ENCODE results near the gene GPA33.
"Not testable (repeated sequence)": the region's sequence is repeated elsewhere in the genome, so short reads cannot be mapped to it uniquely, and the experiment has no call there.

The GPA33 gene

GRCh38 chr1:167054531-167054930 lies 35.6 kb downstream of the GPA33 start:
- no peak for DNase-seq

GRCh38 chr1:167052389-167052788 lies 37.8 kb downstream of the GPA33 start:
- no peak for DNase-seq

- DNase-seq = no peak
These were observed 38.3 kb downstream of the GPA33 start for GRCh38 chr1:167051907-167052306.

- DNase-seq = peak; percentile 76
These were observed 46.3 kb downstream of the GPA33 start for GRCh38 chr1:167043752-167044488.

GRCh38 chr1:167033646-167034045 lies 56.5 kb downstream of the GPA33 start:
- no peak for DNase-seq

DNA sequence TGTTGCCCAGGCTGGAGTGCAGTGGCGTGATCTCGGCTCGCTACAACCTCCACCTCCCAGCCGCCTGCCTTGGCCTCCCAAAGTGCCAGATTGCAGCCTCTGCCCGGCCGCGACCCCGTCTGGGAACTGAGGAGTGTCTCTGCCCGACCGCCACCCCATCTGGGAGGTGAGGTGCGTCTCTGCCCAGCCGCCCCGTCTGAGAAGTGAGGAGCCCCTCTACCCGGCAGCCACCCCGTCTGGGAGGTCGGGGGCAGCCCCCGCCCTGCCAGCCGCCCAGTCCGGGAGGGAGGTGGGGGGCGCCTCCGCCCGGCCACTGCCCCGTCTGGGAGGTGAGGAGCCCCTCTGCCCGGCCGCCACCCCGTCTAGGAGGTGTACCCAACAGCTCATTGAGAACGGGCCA lies 60.6 kb downstream of the GPA33 start:
- DNase-seq = not testable (repeated sequence)

- DNase-seq = no peak
These were observed 67.8 kb downstream of the GPA33 start for GRCh38 chr1:167022384-167022783.

DNA sequence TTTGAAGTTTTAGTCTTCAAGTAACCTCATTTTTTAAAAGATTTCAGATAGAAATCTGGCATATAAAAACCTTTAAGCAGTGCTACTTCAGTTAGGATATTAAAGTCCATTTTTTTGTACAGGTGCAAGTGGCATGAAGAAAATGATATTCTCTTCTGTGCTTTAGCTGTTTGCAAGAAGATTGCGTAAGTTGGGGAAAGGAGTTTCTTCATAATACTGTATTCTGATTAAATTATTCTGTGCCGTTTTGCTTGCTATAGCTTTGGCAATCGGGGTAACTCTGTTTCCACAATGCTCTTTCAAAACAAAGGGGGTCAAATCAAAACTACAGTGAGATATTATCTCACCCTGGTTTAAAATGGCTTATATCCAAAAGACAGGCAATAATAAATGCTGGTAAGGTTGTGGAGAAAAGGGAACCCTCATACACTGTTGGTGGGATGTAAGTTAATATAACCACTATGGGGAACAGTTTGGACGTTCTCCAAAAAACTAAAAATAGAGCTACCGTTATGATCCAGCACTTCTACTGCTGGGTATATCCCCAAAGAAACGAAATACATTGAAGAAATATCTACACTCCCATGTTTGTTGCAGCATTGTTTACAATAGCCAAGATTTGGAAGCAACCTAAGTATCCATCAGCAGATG lies 74.0 kb downstream of the GPA33 start:
- no peak for DNase-seq

DNA sequence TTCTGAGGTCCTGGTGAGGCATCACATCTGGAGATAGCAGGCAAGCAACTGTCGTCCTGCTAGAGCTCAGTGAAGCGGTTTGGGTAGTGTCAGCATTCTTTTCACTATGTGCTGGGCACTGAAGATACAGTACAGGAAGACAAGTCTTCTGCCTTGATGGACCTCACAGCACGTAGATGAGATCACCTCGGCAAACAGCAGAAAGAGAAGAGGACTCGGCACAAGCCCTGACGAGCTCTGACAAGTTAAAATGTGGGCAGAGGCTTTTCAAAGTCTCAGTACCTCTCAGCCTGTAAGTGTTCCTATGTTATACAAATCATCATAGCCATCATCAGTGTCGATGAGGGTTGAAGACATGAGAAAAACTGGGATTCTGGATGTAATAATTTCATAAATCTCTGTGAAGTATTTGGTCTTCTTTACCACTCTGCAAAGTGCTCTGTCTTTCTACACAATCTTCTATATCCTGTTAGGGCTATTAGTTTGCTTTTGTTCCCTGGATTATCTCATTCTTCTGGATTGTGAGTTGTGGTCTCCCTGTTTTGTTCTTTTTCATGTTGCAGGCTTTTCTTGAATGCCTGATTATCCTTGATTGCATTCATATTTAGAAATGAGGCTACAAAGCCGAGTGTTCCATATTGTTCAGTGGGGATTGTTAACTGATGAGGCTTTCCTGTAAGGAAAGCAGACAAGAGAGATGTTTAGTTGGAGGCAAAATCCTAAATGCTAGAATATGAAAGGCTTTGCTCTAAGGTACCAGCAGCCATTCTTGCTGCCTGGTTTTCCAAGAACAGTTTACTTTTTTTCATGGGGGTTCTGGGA lies 76.9 kb downstream of the GPA33 start:
- no peak for DNase-seq

- DNase-seq = no peak
These were observed 77.6 kb downstream of the GPA33 start for GRCh38 chr1:167012570-167012969.

DNA sequence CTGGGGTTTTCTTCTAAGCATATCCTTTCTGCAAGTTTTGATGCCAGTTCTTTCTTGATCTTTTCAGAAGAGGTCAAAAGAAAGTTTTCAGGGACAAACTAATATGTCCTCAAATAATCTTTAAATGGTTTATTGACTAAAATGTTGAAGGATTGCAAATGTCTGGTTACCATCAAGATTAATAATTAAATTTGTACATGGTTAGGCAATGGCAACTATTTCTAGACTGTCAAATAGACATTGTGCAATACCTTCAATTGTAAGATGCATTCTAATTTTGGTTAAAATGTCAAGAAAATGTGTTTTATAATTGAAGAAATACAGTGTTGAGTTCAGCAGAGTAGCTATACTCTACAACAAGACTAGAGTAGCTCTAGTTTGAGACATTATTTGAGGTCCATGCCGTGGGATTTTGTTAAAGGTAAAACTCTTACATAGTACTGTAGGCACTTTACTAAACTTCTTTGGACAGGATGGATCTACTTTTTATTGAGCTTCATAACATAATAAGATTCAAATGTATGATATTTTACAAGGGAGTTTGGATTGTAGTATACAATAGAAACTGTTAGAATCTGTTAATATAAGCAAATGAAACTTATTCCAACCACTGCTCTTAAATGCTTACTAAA lies 78.5 kb downstream of the GPA33 start:
- DNase-seq = no peak

GRCh38 chr1:167003711-167004110 lies 86.5 kb downstream of the GPA33 start:
- no peak for DNase-seq
